Epithelial cell of prostate (primary cell): ENCODE measurements around the gene GRSF1.
"Not testable (repeated sequence)": the region's sequence is repeated elsewhere in the genome, so short reads cannot be mapped to it uniquely, and the experiment has no call there.

ENCODE experiments used
- DNase-seq: peaks from one replicate; pipeline ENCODE4 v3.0.0-alpha.2; 2011; ENCODE audit warnings: low read depth, low spot score
- H3K27ac ChIP-seq: fragments of 450-650 bp; 2 replicates; pipeline ENCODE4 v1.5.1; 2017; ENCODE audit warnings: mild to moderate bottlenecking

The GRSF1 gene

GRCh38 chr4:70836081-70836480 is 3.6 kb downstream of the GRSF1 start:
- DNase-seq, result no peak
- H3K27ac ChIP-seq, result no peak overlapping the region

DNA sequence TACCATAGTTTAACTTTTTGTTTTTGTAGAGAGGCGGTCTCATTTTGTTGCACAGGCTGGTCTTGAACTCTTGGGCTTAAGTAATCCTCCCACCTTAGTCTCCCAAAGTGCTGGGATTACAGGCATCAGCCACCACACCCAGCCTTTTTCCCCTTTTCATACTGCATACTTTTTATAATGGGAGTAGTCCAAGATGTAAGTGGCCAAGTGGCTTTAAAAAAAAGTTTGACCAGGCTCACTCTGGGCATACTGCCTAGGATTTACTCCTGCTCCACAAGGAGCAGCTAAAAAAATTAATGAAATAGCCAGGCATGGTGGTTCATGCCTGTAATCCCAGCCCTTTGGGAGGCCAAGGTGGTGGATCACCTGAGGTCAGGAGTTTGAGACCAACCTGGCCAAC is 6.0 kb downstream of the GRSF1 start:
- DNase-seq, result no peak
- H3K27ac ChIP-seq, result no peak overlapping the region

DNA sequence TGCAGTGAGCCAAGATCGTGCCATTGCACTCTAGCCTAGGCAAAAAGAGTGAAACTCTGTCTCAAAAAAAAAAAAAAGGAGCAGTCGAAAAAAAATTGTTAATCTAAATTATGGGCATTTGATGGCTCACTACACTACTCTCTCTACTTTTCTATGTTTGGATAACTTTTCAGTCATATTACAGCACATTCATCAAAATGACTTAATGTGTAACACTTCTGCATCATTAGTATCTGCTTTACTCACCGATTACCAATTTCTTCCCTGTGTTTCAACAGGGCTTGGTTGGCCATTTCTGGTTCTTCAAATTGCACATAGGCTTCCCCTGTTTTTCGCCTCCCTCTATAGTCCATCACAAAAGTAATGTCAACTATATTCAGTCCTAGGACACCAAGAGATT is 8.4 kb downstream of the GRSF1 start:
- DNase-seq, result no peak

GRCh38 chr4:70830054-70830453 is 9.6 kb downstream of the GRSF1 start:
- DNase-seq, result no peak

More for the DNA sequence above, 8.4 kb downstream of the GRSF1 start:
- no peak overlapping the region for H3K27ac ChIP-seq

DNA sequence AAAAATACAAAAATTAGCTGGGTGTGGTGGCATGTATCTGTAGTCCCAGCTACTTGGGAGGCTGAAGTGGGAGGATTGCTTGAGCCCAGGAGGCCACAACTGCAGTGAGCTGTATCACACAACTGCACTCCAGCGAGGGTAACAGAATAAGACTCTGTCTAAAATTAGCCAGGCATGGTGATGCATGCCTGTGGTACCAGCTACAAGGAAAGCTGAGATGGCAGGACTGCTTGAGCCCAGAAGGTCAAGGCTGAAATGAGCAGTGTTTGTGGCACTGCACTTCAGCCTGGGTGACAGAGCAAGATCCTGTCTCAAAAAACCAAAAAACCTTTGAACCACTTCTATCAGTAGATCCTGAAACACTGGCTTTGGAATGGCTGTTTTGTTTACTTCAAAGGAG is 10.2 kb downstream of the GRSF1 start:
- DNase-seq, result no peak

More at GRCh38 chr4:70830054-70830453, 9.6 kb downstream of the GRSF1 start:
- no peak overlapping the region for H3K27ac ChIP-seq

DNA sequence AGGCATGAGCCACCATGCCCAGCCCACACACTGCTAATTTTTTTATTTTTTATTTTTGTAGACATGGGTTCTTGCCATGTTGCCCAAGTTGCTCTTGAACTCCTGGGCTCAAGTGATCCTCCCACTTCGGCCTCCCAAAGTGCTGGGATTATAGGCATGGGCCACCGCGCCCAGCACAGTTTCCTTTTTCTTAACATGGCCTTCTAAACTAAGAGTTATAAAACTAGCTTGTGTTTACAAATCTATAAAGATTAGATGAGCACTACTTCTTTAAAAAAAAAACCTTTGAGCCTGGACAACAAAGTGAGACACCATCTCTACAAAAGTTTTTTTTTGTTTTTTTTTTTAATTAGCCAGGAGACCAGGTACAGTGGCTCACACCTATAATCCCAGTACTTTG is 10.7 kb downstream of the GRSF1 start:
- H3K27ac ChIP-seq, result no peak overlapping the region
- no peak for DNase-seq

More for the DNA sequence above, 10.2 kb downstream of the GRSF1 start:
- H3K27ac ChIP-seq, result no peak overlapping the region

DNA sequence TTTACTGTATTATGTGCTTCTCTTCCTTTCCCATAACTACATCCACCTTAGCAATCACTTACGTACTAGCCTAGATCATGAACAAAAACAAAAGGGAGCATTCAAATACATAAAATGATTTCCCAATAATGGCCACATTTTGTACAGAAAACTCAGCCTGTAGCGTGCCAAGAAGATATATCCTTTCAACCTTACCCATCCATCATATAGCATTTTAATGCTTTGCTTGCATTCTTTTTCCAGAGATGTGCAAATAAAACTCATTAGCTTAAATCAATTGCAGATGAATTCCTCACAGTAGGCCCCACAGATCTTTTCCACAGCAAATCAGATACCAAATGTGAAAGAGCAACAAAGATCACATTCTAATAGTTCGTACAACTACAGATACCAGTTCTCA is 20.8 kb downstream of the GRSF1 start:
- no peak overlapping the region for H3K27ac ChIP-seq
- no peak for DNase-seq

DNA sequence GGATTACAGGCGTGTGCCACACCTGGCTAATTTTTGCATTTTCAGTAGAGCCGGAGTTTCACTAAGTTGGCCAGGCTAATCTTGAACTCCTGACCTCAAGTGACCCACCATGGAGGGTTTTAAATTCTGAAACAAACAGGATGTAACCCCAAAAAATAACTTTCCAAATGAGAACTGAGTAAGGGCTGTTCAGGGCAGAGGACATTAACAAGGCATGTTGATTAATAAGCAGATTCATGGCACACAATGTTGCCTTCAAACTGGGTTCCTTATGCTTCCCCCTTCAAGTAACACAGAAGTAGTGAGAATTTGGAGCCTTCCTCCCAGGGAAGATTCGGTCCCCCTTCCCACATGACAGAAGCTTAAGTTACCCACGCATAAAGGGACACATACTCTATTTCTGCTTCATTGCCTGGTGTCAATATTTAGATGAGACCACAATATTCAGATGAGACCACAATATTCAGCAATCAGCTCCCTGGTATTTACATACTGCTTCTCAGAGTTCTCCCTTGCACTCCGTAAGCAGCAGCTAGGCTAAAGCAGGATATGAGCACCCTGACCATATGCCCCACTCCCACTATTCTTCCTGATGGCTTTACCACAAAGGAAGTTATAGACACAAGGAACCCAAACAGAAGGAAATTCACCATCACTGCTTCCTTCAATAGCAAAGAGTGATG is 21.4 kb downstream of the GRSF1 start:
- DNase-seq, result no peak
- no peak overlapping the region for H3K27ac ChIP-seq

DNA sequence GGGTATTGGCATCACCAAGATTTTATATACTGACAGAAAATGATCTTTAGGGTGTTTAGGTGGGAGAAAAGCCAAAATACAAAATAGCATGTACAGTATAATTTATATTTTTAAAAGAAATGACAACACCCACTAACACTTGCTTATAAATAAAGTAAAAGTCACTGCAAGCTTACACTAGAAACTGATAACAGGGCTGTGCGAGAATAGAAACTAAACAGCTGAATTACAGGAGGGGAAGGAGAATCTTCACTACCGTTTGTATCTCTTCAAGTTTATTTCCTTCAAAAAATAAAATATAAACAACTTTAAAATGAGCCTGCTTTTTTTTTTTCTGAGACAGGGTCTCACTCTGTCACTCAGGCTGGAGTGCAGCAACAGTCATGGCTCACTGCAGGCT is 22.8 kb downstream of the GRSF1 start:
- no peak overlapping the region for H3K27ac ChIP-seq
- no peak for DNase-seq

GRCh38 chr4:70815370-70815769 is 24.3 kb downstream of the GRSF1 start:
- no peak for DNase-seq
- H3K27ac ChIP-seq, result no peak overlapping the region

- H3K27ac ChIP-seq, result no peak overlapping the region
Measured at GRCh38 chr4:70808151-70808550, 31.5 kb downstream of the GRSF1 start.

GRCh38 chr4:70802928-70803580 is 36.6 kb downstream of the GRSF1 start:
- no peak overlapping the region for H3K27ac ChIP-seq
- DNase-seq, result no peak

More at GRCh38 chr4:70808151-70808550, 31.5 kb downstream of the GRSF1 start:
- no peak for DNase-seq

GRCh38 chr4:70801265-70801809 is 38.4 kb downstream of the GRSF1 start:
- H3K27ac ChIP-seq, result no peak overlapping the region
- no peak for DNase-seq

DNA sequence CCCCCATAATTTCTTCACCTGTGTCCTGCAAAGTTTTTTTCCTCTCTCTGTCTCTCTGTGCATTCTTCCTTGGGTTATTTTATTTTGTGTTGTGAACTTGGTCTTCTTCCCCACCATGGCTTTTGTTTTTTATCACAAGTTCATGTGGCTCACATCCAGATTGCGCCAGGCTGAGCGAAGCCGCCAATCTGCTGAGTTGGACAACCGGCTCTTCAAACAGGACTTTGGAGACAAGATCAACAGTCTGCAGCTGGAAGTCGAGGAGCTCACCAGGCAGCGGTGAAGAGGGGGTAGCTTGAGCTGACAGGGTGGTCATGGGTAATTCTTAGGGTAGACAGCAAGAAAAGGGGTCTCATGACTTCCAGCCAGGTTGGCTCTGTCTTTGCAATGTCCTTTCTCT is 46.1 kb downstream of the GRSF1 start:
- no peak for DNase-seq
- H3K27ac ChIP-seq, result no peak overlapping the region

- no peak for DNase-seq
- no peak overlapping the region for H3K27ac ChIP-seq
Measured at GRCh38 chr4:70788733-70789132, 51.0 kb downstream of the GRSF1 start.

DNA sequence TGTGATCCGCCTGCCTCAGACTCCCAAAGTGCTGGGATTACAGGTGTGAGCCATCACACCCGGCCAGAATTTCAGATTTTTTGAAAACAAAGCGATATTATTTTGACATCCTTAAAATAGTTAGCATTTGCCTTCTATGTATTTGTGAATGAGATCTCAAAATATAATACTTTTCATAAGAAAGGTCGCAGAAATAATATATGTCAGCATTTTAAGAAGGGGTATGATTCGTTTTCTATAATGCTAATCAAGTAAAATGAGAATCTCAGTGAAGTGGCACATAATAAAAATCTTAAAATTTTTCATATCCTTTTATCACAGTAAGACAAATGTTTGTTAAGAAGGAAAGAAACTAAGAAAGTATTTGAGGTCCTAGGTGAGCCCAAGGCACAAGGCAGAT is 52.2 kb downstream of the GRSF1 start:
- H3K27ac ChIP-seq, result no peak overlapping the region
- no peak for DNase-seq

DNA sequence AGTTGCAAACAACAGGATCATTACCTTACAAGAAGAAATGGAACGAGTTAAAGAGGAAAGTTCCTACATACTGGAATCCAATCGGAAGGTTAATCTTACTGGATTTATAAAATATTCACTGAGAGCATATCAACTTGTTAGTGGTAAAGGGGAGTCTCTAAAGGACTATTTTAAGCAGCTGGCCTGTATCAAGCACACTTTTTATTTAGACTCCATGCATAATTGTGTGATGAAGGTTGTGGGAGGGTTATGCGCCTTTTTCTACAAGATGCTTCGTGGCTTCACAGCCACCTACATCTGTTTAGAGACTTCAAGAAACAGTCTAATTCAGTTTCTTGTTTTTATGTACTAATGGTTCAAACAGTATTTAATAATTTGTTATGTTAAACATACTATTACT is 56.6 kb downstream of the GRSF1 start:
- no peak for DNase-seq
- no peak overlapping the region for H3K27ac ChIP-seq

DNA sequence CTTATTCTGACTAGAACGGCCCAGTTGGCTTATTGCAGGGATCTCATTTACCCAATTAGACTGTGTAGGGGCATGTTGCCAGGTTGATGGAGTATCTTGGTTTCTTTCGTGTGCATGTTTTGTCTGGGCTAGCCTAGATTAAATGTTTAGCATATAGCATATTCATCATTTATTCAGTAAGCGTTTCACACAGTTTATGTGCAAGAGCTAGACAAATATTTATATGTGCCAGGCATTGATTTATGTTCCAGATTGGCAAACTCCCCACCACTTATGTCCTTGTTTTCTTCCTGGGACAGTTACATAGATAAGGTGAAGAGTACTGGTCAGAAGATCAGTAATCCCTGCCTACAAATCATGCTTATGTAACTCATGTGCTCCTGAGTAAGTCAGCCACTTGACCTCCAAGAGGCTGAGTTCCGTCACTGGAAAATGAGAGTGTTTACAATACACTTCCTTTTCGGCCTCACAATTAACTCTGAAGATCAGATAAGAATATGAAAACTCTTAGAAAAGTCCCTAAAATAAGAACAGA is 60.7 kb downstream of the GRSF1 start:
- DNase-seq, result no peak
- no peak overlapping the region for H3K27ac ChIP-seq

DNA sequence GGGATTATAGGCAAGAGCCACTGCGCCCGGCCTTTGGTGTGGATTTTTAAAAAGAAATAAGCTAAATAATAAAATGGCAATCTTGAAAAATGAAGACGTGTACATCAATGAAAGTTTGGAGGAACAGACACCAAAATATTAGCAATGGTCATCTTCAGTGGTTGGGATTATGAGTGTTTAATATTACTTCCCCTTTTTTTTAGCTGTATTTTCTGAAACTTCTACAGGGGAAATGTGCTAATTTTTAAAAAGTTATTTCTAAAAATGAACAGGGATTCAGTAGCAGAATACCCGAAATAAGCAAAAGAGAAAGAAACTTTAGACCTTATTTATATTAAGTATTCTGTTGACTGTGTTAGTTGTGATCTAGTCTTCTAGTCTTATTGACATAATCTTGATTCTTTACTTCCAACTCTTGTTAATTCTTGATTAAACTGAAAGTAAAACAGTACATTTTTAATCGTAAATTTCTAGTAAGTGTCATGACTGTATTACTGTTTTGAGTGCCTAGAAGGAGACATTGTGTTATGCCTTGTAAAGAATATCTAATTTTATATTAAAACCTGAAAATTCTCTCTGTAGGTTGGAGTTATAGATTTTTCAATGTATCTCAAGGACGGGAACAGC is 66.6 kb downstream of the GRSF1 start:
- no peak overlapping the region for H3K27ac ChIP-seq
- DNase-seq, result no peak

GRCh38 chr4:70769396-70769795 is 70.3 kb downstream of the GRSF1 start:
- not testable (repeated sequence) for DNase-seq, H3K27ac ChIP-seq
